H7 (cell line): ENCODE data around the gene SETD1B. TPM values are rescaled to one million over a fixed set of nuclear protein-coding genes. Genes with fewer than 3 reads are reported as not detected.
"Not testable (repeated sequence)": the region's sequence is repeated elsewhere in the genome, so short reads cannot be mapped to it uniquely, and the experiment has no call there.

ENCODE experiments used
- DNase-seq: peaks from one replicate; pipeline ENCODE4 v3.0.0; 2012
- H3K27me3 ChIP-seq: 2 replicates; pipeline ENCODE4 v1.6.0; 2011; ENCODE audit warnings: mild to moderate bottlenecking, low read length; ENCODE audit not compliant: control insufficient read depth, insufficient read depth
- H3K36me3 ChIP-seq: replicated peaks from 2 replicates; pipeline ENCODE4 v1.5.1; 2011; ENCODE audit warnings: low read length; ENCODE audit not compliant: control insufficient read depth, insufficient read depth
- H3K4me3 ChIP-seq: 2 replicates; pipeline ENCODE4 v1.5.1; 2011; ENCODE audit warnings: low read depth, mild to moderate bottlenecking, control low read depth, low read length, moderate library complexity; ENCODE audit not compliant: insufficient read depth
- total RNA-seq: library from RNA; depleted of rRNA; stranded (reverse); fragments of >200 nt; shearing (Covaris generic); gene quantifications from 2 replicates; pipeline ENCODE4 v1.2.3, GENCODE V29; 2014; rRNA removed

Gene SETD1B
- total RNA-seq, 1 experiment from 2014 or later, result 3.5 TPM

DNA sequence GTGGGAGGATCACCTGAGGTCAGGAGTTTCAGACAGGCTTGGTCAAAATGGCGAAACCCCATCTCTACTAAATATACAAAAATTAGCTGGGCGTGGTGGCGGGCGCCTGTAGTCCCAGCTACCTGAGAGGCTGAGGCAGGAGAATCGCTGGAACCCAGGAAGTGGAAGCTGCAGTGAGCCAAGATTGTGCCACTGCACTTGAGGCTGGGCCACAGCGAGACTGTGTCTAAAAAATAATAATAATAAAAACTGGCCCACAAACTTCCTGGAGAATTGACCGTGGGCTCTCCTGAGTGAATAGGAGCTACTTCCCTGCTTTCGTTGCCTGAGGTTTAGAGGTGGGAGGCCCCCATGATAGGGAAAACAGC is 72.3 kb downstream of the SETD1B start:
- H3K36me3 ChIP-seq, H3K27me3 ChIP-seq, H3K4me3 ChIP-seq, DNase-seq: not testable (repeated sequence)

Other genes starting within 250 kb of the SETD1B start
- 94.3 and 109 TPM in 2 replicates for gene KDM2B, start 223.0 kb upstream of the SETD1B start, total RNA-seq
- gene ORAI1, start 177.5 kb upstream of the SETD1B start, total RNA-seq, result 24.7 and 29.1 TPM in 2 replicates
- gene MORN3, start 134.4 kb upstream of the SETD1B start, total RNA-seq, result 0.31 and 1.5 TPM in 2 replicates
- 23.8 and 33.6 TPM in 2 replicates for gene TMEM120B, start 91.3 kb upstream of the SETD1B start, total RNA-seq
- gene RHOF, start 10.3 kb upstream of the SETD1B start, total RNA-seq, result 23.8 and 25.5 TPM in 2 replicates
- gene HPD, start 54.9 kb downstream of the SETD1B start, total RNA-seq, result 0.80 and 1.1 TPM in 2 replicates
- gene PSMD9, start 84.8 kb downstream of the SETD1B start, total RNA-seq, result 39.2 and 61.2 TPM in 2 replicates
- gene CFAP251, start 114.6 kb downstream of the SETD1B start, total RNA-seq, result 0.15 and 0.24 TPM in 2 replicates
- 10.6 and 11.2 TPM in 2 replicates for gene BCL7A, start 217.9 kb downstream of the SETD1B start, total RNA-seq